ENCODE data around the gene CTLA4.

Gene CTLA4

DNA sequence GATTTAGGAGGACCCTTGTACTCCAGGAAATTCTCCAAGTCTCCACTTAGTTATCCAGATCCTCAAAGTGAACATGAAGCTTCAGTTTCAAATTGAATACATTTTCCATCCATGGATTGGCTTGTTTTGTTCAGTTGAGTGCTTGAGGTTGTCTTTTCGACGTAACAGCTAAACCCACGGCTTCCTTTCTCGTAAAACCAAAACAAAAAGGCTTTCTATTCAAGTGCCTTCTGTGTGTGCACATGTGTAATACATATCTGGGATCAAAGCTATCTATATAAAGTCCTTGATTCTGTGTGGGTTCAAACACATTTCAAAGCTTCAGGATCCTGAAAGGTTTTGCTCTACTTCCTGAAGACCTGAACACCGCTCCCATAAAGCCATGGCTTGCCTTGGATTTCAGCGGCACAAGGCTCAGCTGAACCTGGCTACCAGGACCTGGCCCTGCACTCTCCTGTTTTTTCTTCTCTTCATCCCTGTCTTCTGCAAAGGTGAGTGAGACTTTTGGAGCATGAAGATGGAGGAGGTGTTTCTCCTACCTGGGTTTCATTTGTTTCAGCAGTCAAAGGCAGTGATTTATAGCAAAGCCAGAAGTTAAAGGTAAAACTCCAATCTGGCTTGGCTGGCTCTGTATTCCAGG, at the start of gene CTLA4:
Gene CTLA4, plus strand, starts transcription at position 211 of the 640 bp plus-strand sequence. Its CDS starts 172 bp downstream, at position 383.
- TF ChIP-seq, protein P1, sequence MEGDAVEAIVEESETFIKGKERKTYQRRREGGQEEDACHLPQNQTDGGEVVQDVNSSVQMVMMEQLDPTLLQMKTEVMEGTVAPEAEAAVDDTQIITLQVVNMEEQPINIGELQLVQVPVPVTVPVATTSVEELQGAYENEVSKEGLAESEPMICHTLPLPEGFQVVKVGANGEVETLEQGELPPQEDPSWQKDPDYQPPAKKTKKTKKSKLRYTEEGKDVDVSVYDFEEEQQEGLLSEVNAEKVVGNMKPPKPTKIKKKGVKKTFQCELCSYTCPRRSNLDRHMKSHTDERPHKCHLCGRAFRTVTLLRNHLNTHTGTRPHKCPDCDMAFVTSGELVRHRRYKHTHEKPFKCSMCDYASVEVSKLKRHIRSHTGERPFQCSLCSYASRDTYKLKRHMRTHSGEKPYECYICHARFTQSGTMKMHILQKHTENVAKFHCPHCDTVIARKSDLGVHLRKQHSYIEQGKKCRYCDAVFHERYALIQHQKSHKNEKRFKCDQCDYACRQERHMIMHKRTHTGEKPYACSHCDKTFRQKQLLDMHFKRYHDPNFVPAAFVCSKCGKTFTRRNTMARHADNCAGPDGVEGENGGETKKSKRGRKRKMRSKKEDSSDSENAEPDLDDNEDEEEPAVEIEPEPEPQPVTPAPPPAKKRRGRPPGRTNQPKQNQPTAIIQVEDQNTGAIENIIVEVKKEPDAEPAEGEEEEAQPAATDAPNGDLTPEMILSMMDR (IDR thresholded peaks at IDR 0.05; ENCODE audit: insufficient read depth, missing control alignments) = no peak
- FAIRE-seq (no peak), DNase-seq (ENCODE audit: insufficient read length, low spot score) (no peak)

DNA sequence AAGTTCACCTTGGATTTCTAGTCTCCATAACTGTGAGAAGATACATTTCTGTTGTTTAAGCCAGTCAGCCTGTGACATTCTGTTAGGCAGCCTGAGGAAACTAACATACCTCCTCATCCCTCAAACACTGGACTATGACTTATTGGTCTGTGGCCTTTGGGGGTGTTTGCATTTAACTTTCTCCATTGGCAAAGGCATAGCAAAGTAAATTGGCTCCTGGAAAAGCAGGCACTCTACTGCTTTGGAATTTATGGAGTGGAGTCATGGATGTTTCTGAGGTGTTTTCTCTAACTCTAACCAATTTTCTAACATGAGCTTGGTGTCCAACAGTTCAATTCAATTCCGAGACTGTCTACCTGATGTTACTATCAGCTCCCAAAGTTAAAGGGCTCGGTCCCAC, 48.9 kb upstream of the CTLA4 start:
- DNase-seq (ENCODE audit: insufficient read length, low spot score) = no peak
- TF ChIP-seq, protein P1 (IDR thresholded peaks at IDR 0.05; ENCODE audit: insufficient read depth, missing control alignments) = no peak

DNA sequence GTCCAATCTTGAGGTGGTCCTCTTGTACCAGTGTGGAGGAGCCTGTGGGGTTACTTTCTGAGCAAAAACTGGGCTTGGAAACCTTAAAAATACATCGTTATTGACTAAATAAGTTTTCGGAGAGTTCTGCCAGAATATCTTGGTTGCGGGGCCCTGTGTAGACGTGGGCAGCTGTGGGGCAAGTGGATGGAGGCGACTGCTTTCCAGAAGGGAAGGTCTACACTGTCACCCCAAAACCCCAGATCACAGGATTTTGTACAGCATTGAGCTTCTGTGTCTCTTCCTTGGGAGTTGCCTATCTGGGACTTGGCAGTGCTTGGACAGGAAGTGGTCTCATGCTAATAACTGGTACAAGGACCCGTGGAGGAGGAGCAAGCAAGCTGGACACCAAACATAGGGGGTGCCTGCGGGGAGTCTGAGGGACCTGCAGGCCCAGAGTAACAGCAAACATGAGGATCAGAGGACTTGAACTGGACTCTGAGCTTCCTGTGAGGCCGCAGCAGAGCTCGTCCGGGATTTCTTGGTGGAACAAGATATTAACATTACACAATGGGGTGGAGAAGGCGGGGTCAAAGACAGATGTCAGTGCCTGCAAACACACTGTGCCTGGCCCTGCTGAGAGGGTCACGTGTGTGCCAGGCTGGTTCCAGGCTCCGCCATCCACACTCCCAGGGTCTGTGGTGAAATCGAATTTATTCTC, 48.0 kb upstream of the CTLA4 start:
- TF ChIP-seq, protein P1 (IDR thresholded peaks at IDR 0.05; ENCODE audit: insufficient read depth, missing control alignments) = no peak
- FAIRE-seq = no peak
- DNase-seq (ENCODE audit: insufficient read length, low spot score) = no peak

More for the DNA sequence above, 48.9 kb upstream of the CTLA4 start:
- FAIRE-seq = no peak

DNA sequence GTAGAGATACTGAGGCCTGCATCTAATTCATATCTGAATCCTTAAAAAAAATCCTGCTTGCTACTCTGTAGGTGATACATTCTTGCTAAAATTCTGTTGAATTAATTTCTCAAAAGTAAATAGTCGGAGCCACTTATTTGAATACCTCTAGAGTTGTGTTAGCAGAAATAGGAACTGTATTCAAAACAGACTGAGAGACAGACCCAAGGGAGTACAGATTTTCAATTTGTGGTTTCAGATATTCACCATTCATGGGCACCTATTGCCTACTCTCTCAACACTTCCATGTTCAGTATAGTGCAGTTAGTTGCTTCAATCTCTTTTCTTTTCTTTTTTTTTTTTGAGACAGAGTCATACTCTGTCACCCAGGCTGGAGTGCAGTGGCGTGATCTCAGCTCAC, 46.6 kb upstream of the CTLA4 start:
- FAIRE-seq (no peak), DNase-seq (ENCODE audit: insufficient read length, low spot score) (no peak)
- TF ChIP-seq, protein P1 (IDR thresholded peaks at IDR 0.05; ENCODE audit: insufficient read depth, missing control alignments) = no peak

DNA sequence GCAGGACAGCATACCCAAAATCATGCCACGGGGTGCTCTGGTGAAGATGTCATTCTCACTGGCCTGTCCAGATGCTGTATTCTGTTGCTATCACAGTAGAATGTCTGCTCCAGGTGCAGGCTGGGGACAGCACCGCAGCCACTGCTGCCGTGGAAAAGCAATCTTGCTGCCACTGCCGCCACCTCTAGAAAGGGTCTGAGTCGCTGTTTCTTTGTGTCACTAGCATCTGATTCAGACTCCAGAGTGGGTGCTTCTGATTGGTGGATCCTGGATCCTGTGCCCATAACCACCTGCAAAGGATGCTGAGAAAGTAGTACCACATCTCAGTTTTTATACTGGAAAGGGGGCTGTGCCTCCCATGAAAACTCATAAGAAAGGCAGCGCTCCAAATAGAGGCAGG, 45.3 kb upstream of the CTLA4 start:
- TF ChIP-seq, protein P1 (IDR thresholded peaks at IDR 0.05; ENCODE audit: insufficient read depth, missing control alignments) = no peak
- FAIRE-seq (no peak), DNase-seq (ENCODE audit: insufficient read length, low spot score) (no peak)

DNA sequence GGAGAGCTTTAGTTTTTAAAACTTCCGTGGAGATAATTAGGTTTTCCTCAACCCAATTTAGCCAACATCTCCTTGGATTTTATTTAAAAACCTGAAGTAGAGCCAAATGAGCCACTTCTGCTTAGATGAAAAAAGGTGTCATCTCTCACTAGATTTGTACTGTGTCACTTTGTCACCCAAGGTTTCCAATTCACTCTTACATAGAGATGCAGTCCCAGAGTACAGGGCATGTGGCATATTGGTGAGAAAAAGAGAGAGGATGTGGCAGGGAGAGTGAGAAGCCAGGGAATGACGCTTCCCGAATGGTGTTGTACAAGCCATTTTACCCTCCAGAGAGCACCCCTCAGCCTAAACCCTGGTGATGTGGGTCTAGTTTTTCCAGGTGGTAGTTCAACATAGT, 44.4 kb upstream of the CTLA4 start:
- FAIRE-seq (no peak), DNase-seq (ENCODE audit: insufficient read length, low spot score) (no peak)
- TF ChIP-seq, protein P1 (IDR thresholded peaks at IDR 0.05; ENCODE audit: insufficient read depth, missing control alignments) = no peak

DNA sequence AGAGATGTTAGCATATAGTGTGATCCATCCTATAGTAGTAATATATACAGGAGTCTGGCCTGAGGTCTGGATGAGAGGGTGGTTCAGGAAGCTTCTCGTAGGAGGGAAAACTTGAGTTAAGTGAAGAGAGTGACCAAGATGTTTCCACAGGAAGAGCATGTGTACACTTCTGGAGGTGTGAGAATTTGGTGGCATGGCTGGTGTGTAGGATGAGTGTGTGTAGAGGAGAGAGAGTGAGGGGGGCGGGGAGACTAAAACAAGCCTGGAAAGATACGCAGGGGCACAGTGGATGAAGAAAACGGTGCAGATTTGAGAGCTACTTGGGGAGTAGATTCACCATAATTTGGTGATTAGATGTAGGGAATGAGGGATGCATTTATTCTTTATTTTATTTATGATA, 43.5 kb upstream of the CTLA4 start:
- TF ChIP-seq, protein P1 (IDR thresholded peaks at IDR 0.05; ENCODE audit: insufficient read depth, missing control alignments) = no peak
- DNase-seq (ENCODE audit: insufficient read length, low spot score) (no peak), FAIRE-seq (no peak)
